CD4-positive, CD25-positive, alpha-beta regulatory T cell (primary cell): ENCODE measurements around the gene FUBP3. TPM values are rescaled to one million over a fixed set of nuclear protein-coding genes. Genes with fewer than 3 reads are reported as not detected.

Experiments used
- ATAC-seq, 2 donors: fragments of 150-1000 bp; cut with Tn5 transposase; one replicate each; pipeline ENCODE4 v1.10.0; 2021; ENCODE audit warnings: low read depth in 2 of 2, moderate number of reproducible peaks in 2 of 2, moderate library complexity in 1 of 2
- DNase-seq, 3 donors: peaks; one replicate each; pipeline versions ENCODE4 v3.0.0 to v3.0.0-alpha.2; 2012 to 2022; ENCODE audit warnings: mixed read lengths in 1 of 3
- H3K27ac ChIP-seq: one replicate; pipeline ENCODE4 v1.7.0; 2013; ENCODE audit warnings: mild to moderate bottlenecking, low read length; ENCODE audit not compliant: insufficient read depth, poor library complexity, severe bottlenecking
- H3K27me3 ChIP-seq: one replicate; pipeline ENCODE4 v1.7.0; 2013; ENCODE audit warnings: low read length; ENCODE audit not compliant: control insufficient read depth, insufficient read depth
- H3K36me3 ChIP-seq: one replicate; pipeline ENCODE4 v1.7.0; 2013; ENCODE audit warnings: mild to moderate bottlenecking, low read length, moderate library complexity; ENCODE audit not compliant: control insufficient read depth, insufficient read depth
- H3K4me1 ChIP-seq: 2 replicates; pipeline ENCODE4 v1.7.0; 2013; ENCODE audit warnings: mild to moderate bottlenecking, low read length; ENCODE audit not compliant: insufficient read depth, control insufficient read depth, poor library complexity, severe bottlenecking
- H3K4me3 ChIP-seq: one replicate; pipeline ENCODE4 v1.7.0; 2013; ENCODE audit warnings: low read depth, mild to moderate bottlenecking, low read length, moderate library complexity
- H3K9me3 ChIP-seq, 2 experiments: 1 replicate in 1 of 2; 2 replicates in 1 of 2; pipeline ENCODE4 v1.7.0; 2013; ENCODE audit warnings: low read length in 2 of 2, mild to moderate bottlenecking in 1 of 2, moderate library complexity in 1 of 2; ENCODE audit not compliant: control insufficient read depth in 2 of 2
- H3K27ac Mint-ChIP-seq, 3 donors: one replicate each; pipeline ENCODE4 v1.8.0; 2020 to 2022; ENCODE audit warnings: mild to moderate bottlenecking in 3 of 3, mixed read lengths in 3 of 3, moderate library complexity in 2 of 3
- H3K27me3 Mint-ChIP-seq: one replicate; pipeline ENCODE4 v1.8.0; 2022; ENCODE audit warnings: mild to moderate bottlenecking, mixed read lengths
- H3K36me3 Mint-ChIP-seq: one replicate; pipeline ENCODE4 v1.8.0; 2020; ENCODE audit warnings: mixed read lengths
- H3K4me1 Mint-ChIP-seq, 4 donors: one replicate each; pipeline ENCODE4 v1.8.0; 2020 to 2022; ENCODE audit warnings: mixed read lengths in 4 of 4, mild to moderate bottlenecking in 1 of 4
- H3K4me3 Mint-ChIP-seq, 4 donors: one replicate each; pipeline ENCODE4 v1.8.0; 2020 to 2022; ENCODE audit warnings: mild to moderate bottlenecking in 4 of 4, mixed read lengths in 4 of 4, moderate library complexity in 3 of 4
- H3K9me3 Mint-ChIP-seq, 7 donors: one replicate each; pipeline ENCODE4 v1.8.0; 2020 to 2022; ENCODE audit warnings: mixed read lengths in 7 of 7, mild to moderate bottlenecking in 3 of 7, moderate library complexity in 2 of 7
- polyA plus RNA-seq, 4 donors: library from polyadenylated mRNA; unstranded; fragments of 300-500 nt; fragmentation: Illumina TruSeq; gene quantifications; one replicate each; pipeline ENCODE4 v1.2.3, GENCODE V29; 2021
- total RNA-seq: library from RNA; stranded (reverse); gene quantifications from one replicate; pipeline ENCODE4 v1.2.3, GENCODE V29; 2022

FUBP3 gene
- total and polyA plus RNA-seq, 5 donors from 2014 or later: 20.0 to 34.2 (median 24.6) TPM

DNA sequence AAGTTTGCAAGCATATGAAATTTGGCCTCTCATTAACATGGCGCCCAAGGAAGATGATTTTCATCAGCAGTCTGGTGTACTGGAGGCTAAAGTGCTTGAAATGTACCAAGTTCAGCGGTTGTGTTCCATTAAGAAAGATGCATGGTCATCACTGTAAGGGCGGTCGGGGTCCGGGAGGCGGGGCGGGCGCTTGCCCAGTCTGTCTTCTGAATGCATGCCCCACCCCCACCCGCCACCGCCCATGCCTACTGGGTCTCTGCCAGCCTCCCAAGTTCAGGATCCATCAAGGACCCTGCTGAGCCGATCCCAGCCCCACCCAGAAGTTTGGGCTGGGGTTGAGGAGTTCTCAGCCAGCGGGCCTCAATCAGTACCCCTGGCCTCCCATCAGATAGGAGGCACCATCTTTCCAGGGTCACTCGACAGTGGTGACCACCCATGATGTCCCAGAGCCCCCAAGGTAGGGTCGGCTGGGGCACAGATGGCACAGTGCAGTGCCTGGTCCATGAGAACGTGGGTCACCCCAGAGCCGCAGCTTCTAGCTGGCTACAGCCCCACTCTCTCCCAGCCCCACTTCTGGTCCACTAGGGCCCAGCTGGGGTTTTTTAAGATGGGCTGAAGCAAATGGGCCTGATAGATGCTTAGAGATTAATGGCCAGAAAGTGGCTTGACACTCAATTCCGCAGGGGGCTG, 60.6 kb downstream of the FUBP3 start:
- H3K27ac Mint-ChIP-seq: no peak overlapping the region
- Histone ChIP-seq H3K4me3 (no peak overlapping the region), H3K27ac (no peak overlapping the region), H3K36me3 (peaks cover 29% of the 10 kb centered on the region), H3K9me3 (no peaks in the 10 kb centered on the region), H3K4me1 (no peaks in the 10 kb centered on the region), H3K27me3 (no peaks in the 10 kb centered on the region)
- no peak for DNase-seq
- H3K36me3 Mint-ChIP-seq: peaks cover 25% of the 10 kb centered on the region
- no peak overlapping the region for H3K4me3 Mint-ChIP-seq
- H3K9me3 Mint-ChIP-seq: no peaks in the 10 kb centered on the region
- ATAC-seq: no peak
- no peaks in the 10 kb centered on the region for H3K27me3 Mint-ChIP-seq
- no peaks in the 10 kb centered on the region for H3K4me1 Mint-ChIP-seq

DNA sequence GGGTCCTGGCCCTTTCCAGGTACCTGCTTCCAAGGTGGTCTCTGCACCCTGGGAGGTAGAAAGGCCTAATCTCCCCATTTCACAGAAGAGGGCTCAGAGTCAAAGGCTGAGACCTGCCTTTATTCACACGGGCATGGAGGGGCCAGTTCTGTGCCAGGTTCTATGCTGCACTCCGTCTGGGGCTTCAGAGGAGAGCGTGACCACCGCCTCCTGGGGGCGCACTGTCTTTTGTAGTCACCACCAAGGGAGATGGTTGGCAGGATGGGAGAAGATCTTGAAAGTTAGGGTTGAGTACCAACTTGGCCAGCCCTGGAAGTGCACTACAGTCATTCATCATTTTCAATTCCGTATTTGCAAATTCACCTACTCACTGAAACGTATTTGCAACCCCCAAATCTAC, 61.3 kb downstream of the FUBP3 start:
- Histone ChIP-seq H3K4me3 (no peak overlapping the region), H3K9me3 (peaks cover 0 to under 1% of the 10 kb centered on the region in 2 experiments), H3K4me1 (no peaks in the 10 kb centered on the region), H3K27me3 (no peaks in the 10 kb centered on the region), H3K27ac (no peak overlapping the region), H3K36me3 (peaks cover 24% of the 10 kb centered on the region)
- Mint-ChIP-seq H3K36me3 (peaks cover 21% of the 10 kb centered on the region), H3K27me3 (no peaks in the 10 kb centered on the region), H3K4me1 (no peaks in the 10 kb centered on the region), H3K27ac (no peak overlapping the region), H3K4me3 (no peak overlapping the region), H3K9me3 (peaks cover 0 to 3% (median 0%) of the 10 kb centered on the region in 7 donors)
- DNase-seq (no peak), ATAC-seq (no peak)

DNA sequence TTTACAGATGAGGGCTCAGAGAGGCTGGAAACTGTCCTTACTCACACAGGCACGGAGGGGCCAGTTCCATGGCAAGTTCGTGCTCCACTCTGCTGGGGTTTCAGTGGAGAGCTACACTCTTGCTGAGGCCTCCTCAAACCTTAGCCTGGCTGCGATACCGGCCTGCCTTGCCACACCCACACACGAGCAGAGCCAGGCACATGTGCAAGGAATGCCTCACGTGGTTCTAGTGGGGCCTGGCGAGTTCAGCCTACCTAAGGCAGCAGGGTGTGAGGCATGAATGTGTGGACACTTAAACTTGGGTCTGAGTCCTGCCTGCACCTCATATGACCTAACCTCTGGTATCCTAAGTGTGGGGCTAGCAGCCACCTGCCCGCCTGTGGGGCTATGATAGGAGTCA, 63.5 kb downstream of the FUBP3 start:
- Mint-ChIP-seq H3K4me1 (no peaks in the 10 kb centered on the region), H3K36me3 (peaks cover 16% of the 10 kb centered on the region), H3K27ac (no peak overlapping the region), H3K9me3 (peaks cover 0 to 6% (median 0%) of the 10 kb centered on the region in 7 donors), H3K4me3 (no peak overlapping the region), H3K27me3 (no peaks in the 10 kb centered on the region)
- DNase-seq (no peak), ATAC-seq (no peak)
- Histone ChIP-seq H3K27ac (no peak overlapping the region), H3K27me3 (no peaks in the 10 kb centered on the region), H3K36me3 (peaks cover 7% of the 10 kb centered on the region), H3K9me3 (peaks cover 0 to 4% of the 10 kb centered on the region in 2 experiments), H3K4me3 (no peak overlapping the region), H3K4me1 (no peaks in the 10 kb centered on the region)

DNA sequence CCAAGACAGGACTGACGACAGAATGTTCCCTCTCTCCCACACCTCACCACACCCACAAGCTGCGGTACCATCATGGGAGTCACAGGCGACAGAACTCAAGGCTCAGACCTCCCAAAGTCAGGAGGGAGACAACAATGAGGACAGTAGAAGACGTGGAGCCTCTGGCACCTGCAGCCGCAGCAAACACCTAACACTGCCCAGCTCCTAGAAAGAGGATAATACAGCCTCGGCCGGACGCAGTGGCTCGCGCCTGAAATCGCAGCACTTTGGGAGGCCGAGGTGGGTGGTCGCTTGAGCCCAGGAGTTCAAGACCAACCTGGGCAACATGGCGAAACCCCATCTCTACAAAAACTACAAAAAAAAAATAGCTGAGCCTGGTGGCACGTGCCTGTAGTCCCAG, 71.8 kb downstream of the FUBP3 start:
- H3K27ac ChIP-seq: no peak overlapping the region
- Mint-ChIP-seq H3K27ac (no peak overlapping the region), H3K9me3 (peaks cover 0 to 5% (median 0%) of the 10 kb centered on the region in 7 donors), H3K4me1 (no peaks in the 10 kb centered on the region), H3K4me3 (no peak overlapping the region), H3K27me3 (peaks cover 14% of the 10 kb centered on the region), H3K36me3 (no peaks in the 10 kb centered on the region)
- no peak for DNase-seq
- H3K4me1 ChIP-seq: no peaks in the 10 kb centered on the region
- H3K9me3 ChIP-seq: no peaks in the 10 kb centered on the region
- H3K27me3 ChIP-seq: no peaks in the 10 kb centered on the region
- H3K36me3 ChIP-seq: no peaks in the 10 kb centered on the region
- no peak overlapping the region for H3K4me3 ChIP-seq
- no peak for ATAC-seq

DNA sequence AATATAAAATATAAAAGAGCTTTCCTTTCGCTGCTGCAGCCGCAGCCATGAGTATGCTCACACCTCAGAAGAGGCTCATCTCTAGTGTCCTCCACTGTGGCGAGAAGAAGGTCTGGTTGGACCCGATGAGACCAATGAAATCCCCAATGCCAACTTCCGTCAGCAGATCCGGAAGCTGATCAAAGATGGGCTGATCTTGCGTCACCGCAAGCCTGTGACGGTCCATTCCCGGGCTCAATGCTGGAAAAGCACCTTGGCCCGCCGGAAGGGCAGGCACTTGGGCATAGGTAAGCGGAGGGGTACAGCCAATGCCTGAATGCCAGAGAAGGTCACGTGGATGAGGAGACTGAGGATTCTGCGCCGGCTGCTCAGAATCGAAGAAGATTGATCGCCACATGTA, 72.4 kb downstream of the FUBP3 start:
- Histone ChIP-seq H3K27ac (no peak overlapping the region), H3K36me3 (no peaks in the 10 kb centered on the region), H3K4me3 (no peak overlapping the region), H3K9me3 (no peaks in the 10 kb centered on the region), H3K4me1 (no peaks in the 10 kb centered on the region), H3K27me3 (peaks cover under 1% of the 10 kb centered on the region)
- no peaks in the 10 kb centered on the region for H3K36me3 Mint-ChIP-seq
- no peaks in the 10 kb centered on the region for H3K4me1 Mint-ChIP-seq
- no peak overlapping the region for H3K4me3 Mint-ChIP-seq
- ATAC-seq (no peak), DNase-seq (no peak)
- peaks cover 0 to 3% (median 0%) of the 10 kb centered on the region in 7 donors for H3K9me3 Mint-ChIP-seq
- H3K27me3 Mint-ChIP-seq: peaks cover 18% of the 10 kb centered on the region
- H3K27ac Mint-ChIP-seq: no peak overlapping the region

DNA sequence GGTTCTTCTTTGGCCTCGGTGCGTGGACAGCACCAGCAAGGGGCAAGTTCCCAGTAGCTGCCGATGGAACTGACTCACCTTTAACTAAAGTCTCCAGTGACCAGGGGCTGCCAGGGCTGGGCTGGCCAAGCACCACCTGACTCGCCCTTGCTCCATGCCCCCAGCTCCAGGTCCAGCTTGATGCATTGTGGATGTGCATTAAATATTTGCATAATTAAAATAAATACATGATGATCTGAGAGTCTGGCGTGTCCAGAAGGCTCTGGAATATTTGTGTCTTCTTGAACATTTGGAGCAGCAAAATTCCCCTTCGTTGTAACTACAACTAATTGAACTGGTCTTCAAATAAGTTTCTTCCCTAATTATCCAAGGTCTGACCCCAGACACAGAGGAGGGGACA, 75.5 kb downstream of the FUBP3 start:
- Histone ChIP-seq H3K9me3 (no peaks in the 10 kb centered on the region), H3K27ac (no peak overlapping the region), H3K4me3 (no peak overlapping the region), H3K27me3 (peaks cover 9% of the 10 kb centered on the region), H3K4me1 (no peaks in the 10 kb centered on the region), H3K36me3 (no peaks in the 10 kb centered on the region)
- DNase-seq: no peak
- Mint-ChIP-seq H3K4me3 (no peak overlapping the region), H3K4me1 (peaks cover 0 to 5% (median 0%) of the 10 kb centered on the region in 4 donors), H3K27ac (no peak overlapping the region), H3K27me3 (peaks cover 36% of the 10 kb centered on the region), H3K36me3 (no peaks in the 10 kb centered on the region), H3K9me3 (peaks cover 0 to 3% (median 0%) of the 10 kb centered on the region in 7 donors)
- no peak for ATAC-seq

DNA sequence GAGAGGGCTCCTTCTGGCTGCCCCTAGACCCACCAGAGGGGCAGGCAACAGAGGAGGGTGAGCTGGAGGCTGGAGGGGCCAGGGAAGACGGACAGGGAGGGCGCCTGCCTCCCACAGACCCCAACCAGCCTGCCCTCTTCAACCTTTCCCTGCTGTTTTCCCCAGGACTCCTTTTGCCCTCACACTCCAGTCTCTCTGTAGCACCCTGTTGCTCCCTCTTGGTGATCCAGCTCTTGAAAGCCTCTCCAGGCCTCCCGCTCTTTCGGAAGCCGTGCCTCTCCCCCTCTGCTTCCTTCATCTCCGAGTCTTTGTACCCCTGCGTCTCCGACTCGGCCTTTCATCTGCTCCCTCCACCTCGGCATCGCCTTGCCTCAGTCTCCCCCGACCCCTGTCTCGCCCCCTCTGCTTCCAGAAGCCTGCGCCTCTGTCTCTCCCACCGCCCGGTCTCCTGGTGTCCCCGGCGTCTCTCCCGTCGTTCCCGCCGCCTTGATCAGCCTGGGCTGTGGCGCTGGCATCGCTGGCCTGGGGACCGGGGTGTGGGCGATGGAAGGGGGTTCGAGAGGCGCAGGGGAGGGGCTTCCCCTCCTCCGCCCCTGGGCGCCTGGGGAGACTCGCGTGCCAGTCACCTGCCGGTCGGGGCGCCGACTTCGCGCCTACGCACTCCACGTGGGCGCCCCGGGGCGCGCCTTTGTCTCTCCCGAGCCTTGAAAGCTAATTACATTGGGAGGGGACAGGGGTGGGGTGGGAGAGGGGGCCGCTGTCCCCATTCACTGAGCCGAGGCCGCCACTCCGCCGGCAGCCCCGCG, 79.7 kb downstream of the FUBP3 start:
- peaks cover 0 to 28% (median 5%) of the 10 kb centered on the region in 4 donors for H3K4me1 Mint-ChIP-seq
- ATAC-seq: no peak
- H3K4me3 Mint-ChIP-seq: no peak overlapping the region
- Histone ChIP-seq H3K27ac (no peak overlapping the region), H3K9me3 (no peaks in the 10 kb centered on the region), H3K4me1 (peaks cover 37% of the 10 kb centered on the region), H3K27me3 (peaks cover 13% of the 10 kb centered on the region), H3K36me3 (no peaks in the 10 kb centered on the region), H3K4me3 (no peak overlapping the region)
- peaks cover 0 to 3% (median 0%) of the 10 kb centered on the region in 7 donors for H3K9me3 Mint-ChIP-seq
- no peaks in the 10 kb centered on the region for H3K36me3 Mint-ChIP-seq
- no peak for DNase-seq
- H3K27me3 Mint-ChIP-seq: peaks cover 60% of the 10 kb centered on the region
- H3K27ac Mint-ChIP-seq: no peak overlapping the region
